Natural killer cell (primary cell): Measurements from ENCODE around the gene C1orf94. TPM values are rescaled to one million over a fixed set of nuclear protein-coding genes. Genes with fewer than 3 reads are reported as not detected.

ENCODE experiments used
- ATAC-seq, 3 donors: fragments of 150-1000 bp in 2 of 3; fragments of 200-7000 bp in 1 of 3; cut with Tn5 transposase; 1 replicate in 1 of 3; 2 replicates in 2 of 3; pipeline ENCODE4 v1.10.0; 2021; ENCODE audit warnings: mild to moderate bottlenecking in 2 of 3, moderate library complexity in 2 of 3
- DNase-seq, 2 donors: peaks; one replicate each; pipeline versions ENCODE4 v3.0.0 to v3.0.0-alpha.2; 2013 to 2021; ENCODE audit warnings: mixed read lengths in 1 of 2
- H3K27ac ChIP-seq: one replicate; pipeline ENCODE4 v1.5.1; 2013; ENCODE audit warnings: mild to moderate bottlenecking, low read length
- H3K27me3 ChIP-seq: one replicate; pipeline ENCODE4 v1.6.1; 2013; ENCODE audit warnings: low read length; ENCODE audit not compliant: control insufficient read depth, insufficient read depth
- H3K36me3 ChIP-seq: one replicate; pipeline ENCODE4 v1.6.1; 2013; ENCODE audit warnings: low read length; ENCODE audit not compliant: control insufficient read depth, insufficient read depth
- H3K4me1 ChIP-seq: one replicate; pipeline ENCODE4 v1.6.1; 2013; ENCODE audit warnings: low read length; ENCODE audit not compliant: control insufficient read depth, insufficient read depth
- H3K4me3 ChIP-seq: one replicate; pipeline ENCODE4 v1.5.1; 2013; ENCODE audit warnings: low read length
- H3K9me3 ChIP-seq: one replicate; pipeline ENCODE4 v1.6.1; 2013; ENCODE audit warnings: low read length; ENCODE audit not compliant: control insufficient read depth, insufficient read depth
- H3K27ac Mint-ChIP-seq, 2 donors: one replicate each; pipeline ENCODE4 v1.8.0; 2022; ENCODE audit warnings: mild to moderate bottlenecking in 2 of 2, mixed read lengths in 2 of 2, moderate library complexity in 1 of 2
- H3K27me3 Mint-ChIP-seq, 2 donors: one replicate each; pipeline ENCODE4 v1.8.0; 2022; ENCODE audit warnings: low read depth in 2 of 2, mixed read lengths in 2 of 2
- H3K36me3 Mint-ChIP-seq: one replicate; pipeline ENCODE4 v1.8.0; 2022; ENCODE audit warnings: mixed read lengths
- H3K4me1 Mint-ChIP-seq, 2 donors: one replicate each; pipeline ENCODE4 v1.8.0; 2022; ENCODE audit warnings: mixed read lengths in 2 of 2
- H3K4me3 Mint-ChIP-seq: one replicate; pipeline ENCODE4 v1.8.0; 2022; ENCODE audit warnings: mild to moderate bottlenecking, moderate library complexity, mixed read lengths
- H3K9me3 Mint-ChIP-seq, 2 donors: one replicate each; pipeline ENCODE4 v1.8.0; 2022; ENCODE audit warnings: mixed read lengths in 2 of 2
- CTCF ChIP-seq: fragments of 200-600 bp; IDR thresholded peaks from one replicate; pipeline ENCODE4 v1.8.0; 2022; ENCODE audit warnings: antibody characterized with exemption
- WGBS: methylation state at CpG from one replicate; pipeline ENCODE4 v1.1.7; 2013; ENCODE audit warnings: missing lambda C conversion rate; ENCODE audit not compliant: insufficient coverage; 5-methylcytosine and 5-hydroxymethylcytosine counted together
- intact Hi-C: fragments of 100-400 bp; cut with micrococcal nuclease; formaldehyde crosslinking; loops from one replicate; pipeline ENCODE4 v1.14.2; 2022
- total RNA-seq, 4 donors: library from RNA; stranded (reverse); fragments of 120-200 nt in 1 of 4; gene quantifications; one replicate each; pipeline versions ENCODE4 v1.2.3 to v1.2.4, GENCODE V29; 2013 to 2022

The C1orf94 gene
- total RNA-seq, 3 donors from 2014 or later (not counting 1 experiment from before 2014, with no cell fraction given), result not detected

- H3K4me3 Mint-ChIP-seq, result no peak overlapping the region
- no peaks in the 10 kb centered on the region for H3K27me3 Mint-ChIP-seq
- no peak overlapping the region for H3K27ac ChIP-seq
- WGBS, result 75% methylated on average over 4 of the region's 4 CpGs
- no peaks in the 10 kb centered on the region for H3K9me3 ChIP-seq
- no peak for TF ChIP-seq CTCF
- H3K4me3 ChIP-seq, result no peak overlapping the region
- H3K4me1 ChIP-seq, result no peaks in the 10 kb centered on the region
- no peak overlapping the region for H3K27ac Mint-ChIP-seq
- no peaks in the 10 kb centered on the region for H3K9me3 Mint-ChIP-seq
- H3K36me3 ChIP-seq, result no peaks in the 10 kb centered on the region
- ATAC-seq, result no peak
- H3K27me3 ChIP-seq, result no peaks in the 10 kb centered on the region
- intact Hi-C loops, result no loop called here
- no peak for DNase-seq
- no peaks in the 10 kb centered on the region for H3K36me3 Mint-ChIP-seq
- H3K4me1 Mint-ChIP-seq, result no peaks in the 10 kb centered on the region
Observed at GRCh38 chr1:34212673-34213072, 36.0 kb downstream of the C1orf94 start.

GRCh38 chr1:34213956-34214355, 37.2 kb downstream of the C1orf94 start:
- Mint-ChIP-seq H3K4me1 (no peaks in the 10 kb centered on the region), H3K27ac (no peak overlapping the region), H3K36me3 (no peaks in the 10 kb centered on the region), H3K9me3 (no peaks in the 10 kb centered on the region), H3K27me3 (peaks cover 0 to 4% of the 10 kb centered on the region in 2 donors), H3K4me3 (no peak overlapping the region)
- H3K36me3 ChIP-seq, result no peaks in the 10 kb centered on the region
- no peak for DNase-seq
- intact Hi-C loops, result no loop called here
- no peaks in the 10 kb centered on the region for H3K27me3 ChIP-seq
- H3K27ac ChIP-seq, result no peak overlapping the region
- no peak overlapping the region for H3K4me3 ChIP-seq
- 79% methylated on average over 3 of the region's 3 CpGs for WGBS
- no peak for TF ChIP-seq CTCF
- no peaks in the 10 kb centered on the region for H3K9me3 ChIP-seq
- H3K4me1 ChIP-seq, result no peaks in the 10 kb centered on the region
- ATAC-seq, result no peak

GRCh38 chr1:34231441-34231840, 54.7 kb downstream of the C1orf94 start:
- Histone ChIP-seq H3K27ac (no peak overlapping the region), H3K4me1 (no peaks in the 10 kb centered on the region), H3K9me3 (no peaks in the 10 kb centered on the region), H3K4me3 (no peak overlapping the region), H3K36me3 (no peaks in the 10 kb centered on the region), H3K27me3 (no peaks in the 10 kb centered on the region)
- Mint-ChIP-seq H3K27ac (no peak overlapping the region), H3K27me3 (peaks cover 3 to 27% of the 10 kb centered on the region in 2 donors), H3K4me3 (no peak overlapping the region), H3K36me3 (no peaks in the 10 kb centered on the region), H3K4me1 (no peaks in the 10 kb centered on the region), H3K9me3 (no peaks in the 10 kb centered on the region)
- DNase-seq (no peak), ATAC-seq (no peak)
- intact Hi-C loops, result no loop called here
- TF ChIP-seq CTCF, result no peak
- WGBS, result 100% methylated on average over 1 of the region's 1 CpG

- no peaks in the 10 kb centered on the region for H3K4me1 ChIP-seq
- H3K4me3 ChIP-seq, result no peak overlapping the region
- intact Hi-C loops, result no loop called here
- H3K4me1 Mint-ChIP-seq, result no peaks in the 10 kb centered on the region
- H3K36me3 Mint-ChIP-seq, result no peaks in the 10 kb centered on the region
- H3K9me3 ChIP-seq, result no peaks in the 10 kb centered on the region
- H3K36me3 ChIP-seq, result no peaks in the 10 kb centered on the region
- ATAC-seq (no peak), DNase-seq (no peak)
- WGBS, result 94% methylated on average over 2 of the region's 2 CpGs
- no peaks in the 10 kb centered on the region for H3K9me3 Mint-ChIP-seq
- H3K27me3 ChIP-seq, result no peaks in the 10 kb centered on the region
- no peak overlapping the region for H3K27ac ChIP-seq
- no peak for TF ChIP-seq CTCF
- no peak overlapping the region for H3K27ac Mint-ChIP-seq
- no peak overlapping the region for H3K4me3 Mint-ChIP-seq
- peaks cover 11 to 24% of the 10 kb centered on the region in 2 donors for H3K27me3 Mint-ChIP-seq
Observed at GRCh38 chr1:34235594-34235993, 58.9 kb downstream of the C1orf94 start.
